GM23248 (cell line): ENCODE data around the gene ZBED4. TPM values are rescaled to one million over a fixed set of nuclear protein-coding genes. Genes with fewer than 3 reads are reported as not detected.

Source experiments
- DNase-seq: peaks from one replicate; pipeline ENCODE4 v3.0.0-alpha.2; 2015
- H2AFZ ChIP-seq: fragments of 200-600 bp; sonication (generic); 2 replicates; pipeline ENCODE4 v1.6.1; 2016; ENCODE audit warnings: antibody characterized with exemption
- H3F3A ChIP-seq: fragments of 200-600 bp; sonication (generic); 2 replicates; pipeline ENCODE4 v1.6.1; 2016; ENCODE audit warnings: mild to moderate bottlenecking, antibody characterized with exemption, mixed run types; ENCODE audit not compliant: insufficient read depth
- H3K27ac ChIP-seq: fragments of 200-600 bp; sonication (generic); 2 replicates; pipeline ENCODE4 v1.5.1; 2016; ENCODE audit warnings: mild to moderate bottlenecking
- H3K27me3 ChIP-seq: fragments of 200-600 bp; sonication (generic); replicated peaks from 2 replicates; pipeline ENCODE4 v1.6.1; 2016; ENCODE audit warnings: mild to moderate bottlenecking; ENCODE audit not compliant: insufficient read depth
- H3K36me3 ChIP-seq: fragments of 200-600 bp; sonication (generic); 2 replicates; pipeline ENCODE4 v1.6.1; 2016; ENCODE audit warnings: low read depth, mild to moderate bottlenecking
- H3K4me1 ChIP-seq: fragments of 200-600 bp; sonication (generic); 2 replicates; pipeline ENCODE4 v1.6.1; 2016; ENCODE audit warnings: mild to moderate bottlenecking; ENCODE audit not compliant: insufficient read depth
- H3K4me2 ChIP-seq: fragments of 200-600 bp; sonication (generic); one replicate; pipeline ENCODE4 v1.6.1; 2016; ENCODE audit warnings: mild to moderate bottlenecking; ENCODE audit not compliant: unreplicated experiment
- H3K4me3 ChIP-seq: fragments of 200-600 bp; sonication (generic); 2 replicates; pipeline ENCODE4 v1.5.1; 2016; ENCODE audit warnings: mild to moderate bottlenecking
- H3K79me2 ChIP-seq: fragments of 200-600 bp; sonication (generic); 2 replicates; pipeline ENCODE4 v1.6.1; 2016; ENCODE audit warnings: mild to moderate bottlenecking; ENCODE audit not compliant: insufficient read depth
- H3K9ac ChIP-seq: fragments of 200-600 bp; sonication (generic); 2 replicates; pipeline ENCODE4 v1.6.1; 2016; ENCODE audit warnings: mild to moderate bottlenecking
- H3K9me2 ChIP-seq: fragments of 200-600 bp; sonication (generic); 2 replicates; pipeline ENCODE4 v1.6.1; 2016; ENCODE audit warnings: mixed run types, mild to moderate bottlenecking, moderate library complexity; ENCODE audit not compliant: insufficient read depth
- H3K9me3 ChIP-seq: fragments of 200-600 bp; sonication (generic); one replicate; pipeline ENCODE4 v1.6.1; 2017; ENCODE audit warnings: low read depth
- H4K20me1 ChIP-seq: fragments of 200-600 bp; sonication (generic); 2 replicates; pipeline ENCODE4 v1.6.0; 2016; ENCODE audit not compliant: insufficient read depth
- EZH2 ChIP-seq: fragments of 200-600 bp; sonication (generic); IDR thresholded peaks from 2 replicates; pipeline ENCODE4 v1.6.1; 2018; ENCODE audit warnings: antibody characterized with exemption, mild to moderate bottlenecking; ENCODE audit not compliant: insufficient read depth, poor library complexity, severe bottlenecking
- EZH2phosphoT487 ChIP-seq: fragments of 200-600 bp; sonication (generic); IDR thresholded peaks from 2 replicates; pipeline ENCODE4 v1.6.1; 2018; ENCODE audit warnings: antibody characterized with exemption, moderate library complexity, mild to moderate bottlenecking, low read depth; ENCODE audit not compliant: insufficient read depth
- WGBS, 2 experiments: methylation state at CpG; one replicate each; pipeline ENCODE4 v1.1.6; 2015 to 2017; ENCODE audit warnings: low lambda C conversion rate in 2 of 2, low coverage in 1 of 2; ENCODE audit errors: missing lambda C conversion rate in 2 of 2; 5-methylcytosine and 5-hydroxymethylcytosine counted together
- in situ Hi-C: fragments of 300-500 bp; cut with MboI; formaldehyde crosslinking; loops from 2 replicates; pipeline ENCODE4 v1.15.0; 2020
- polyA plus RNA-seq: library from polyadenylated mRNA; unstranded; fragments of >200 nt; fragmentation: Nextera tagmentation; extraction: Ambion mirVana; gene quantifications from 2 replicates; pipeline ENCODE4 v1.2.1, GENCODE V29; 2016
- total RNA-seq: library from RNA; depleted of rRNA; stranded (reverse); fragments of >200 nt; shearing (Covaris generic); gene quantifications from 2 replicates; pipeline ENCODE4 v1.2.3, GENCODE V29; 2014

The ZBED4 gene
- total and polyA plus RNA-seq, 2 experiments from 2014 or later, result 5.0 to 7.7 TPM

- no peaks in the 10 kb centered on the region for H3F3A ChIP-seq
- H3K9ac ChIP-seq, result no peak overlapping the region
- H3K9me2 ChIP-seq, result no peaks in the 10 kb centered on the region
- H3K79me2 ChIP-seq, result no peaks in the 10 kb centered on the region
- H3K27ac ChIP-seq, result no peak overlapping the region
- H3K4me1 ChIP-seq, result no peaks in the 10 kb centered on the region
- no peak overlapping the region for H3K4me3 ChIP-seq
- TF ChIP-seq EZH2 (no peak), EZH2phosphoT487 (no peak)
- H3K9me3 ChIP-seq, result no peaks in the 10 kb centered on the region
- no peak overlapping the region for H3K4me2 ChIP-seq
- in situ Hi-C loops, result no loop called here
- 94% methylated on average over 8 to 13 of the region's 14 CpGs for WGBS, 2 experiments
- no peak overlapping the region for H2AFZ ChIP-seq
- no peaks in the 10 kb centered on the region for H4K20me1 ChIP-seq
- DNase-seq, result no peak
- H3K36me3 ChIP-seq, result no peaks in the 10 kb centered on the region
- no peaks in the 10 kb centered on the region for H3K27me3 ChIP-seq
Measured at GRCh38 chr22:49906799-49907290, 53.2 kb downstream of the ZBED4 start.

GRCh38 chr22:49907807-49908206 is 54.2 kb downstream of the ZBED4 start:
- in situ Hi-C loops, result no loop called here
- Histone ChIP-seq H3F3A (no peaks in the 10 kb centered on the region), H3K9ac (no peak overlapping the region), H3K4me1 (no peaks in the 10 kb centered on the region), H3K9me2 (no peaks in the 10 kb centered on the region), H3K4me3 (no peak overlapping the region), H3K4me2 (no peak overlapping the region), H2AFZ (no peak overlapping the region), H3K36me3 (no peaks in the 10 kb centered on the region), H3K79me2 (no peaks in the 10 kb centered on the region), H3K27me3 (no peaks in the 10 kb centered on the region), H3K27ac (no peak overlapping the region), H4K20me1 (no peaks in the 10 kb centered on the region), H3K9me3 (no peaks in the 10 kb centered on the region)
- WGBS, 2 experiments, result 95 to 97% methylated on average over 19 of the region's 19 CpGs
- DNase-seq, result no peak
- no peak for TF ChIP-seq EZH2phosphoT487
- TF ChIP-seq EZH2, result no peak

- Histone ChIP-seq H3K4me2 (no peak overlapping the region), H3K9me2 (no peaks in the 10 kb centered on the region), H3K4me3 (no peak overlapping the region), H3K9ac (no peak overlapping the region), H3K4me1 (no peaks in the 10 kb centered on the region), H3K9me3 (no peaks in the 10 kb centered on the region), H4K20me1 (no peaks in the 10 kb centered on the region), H3K79me2 (peaks cover 2% of the 10 kb centered on the region; the same call in 1 of the 2 replicates), H3K27me3 (no peaks in the 10 kb centered on the region), H3K36me3 (no peaks in the 10 kb centered on the region), H3F3A (no peaks in the 10 kb centered on the region), H3K27ac (no peak overlapping the region), H2AFZ (no peak overlapping the region)
- no peak for TF ChIP-seq EZH2
- TF ChIP-seq EZH2phosphoT487, result no peak
- in situ Hi-C loops, result no loop called here
- no peak for DNase-seq
- 93 to 94% methylated on average over 23 of the region's 23 CpGs for WGBS, 2 experiments
Measured at GRCh38 chr22:49909476-49910205, 56.0 kb downstream of the ZBED4 start.

- H3K9me3 ChIP-seq, result no peaks in the 10 kb centered on the region
- no peaks in the 10 kb centered on the region for H3F3A ChIP-seq
- no peak overlapping the region for H3K27ac ChIP-seq
- WGBS, 2 experiments, result 95 to 96% methylated on average over 25 to 26 of the region's 27 CpGs
- H3K4me2 ChIP-seq, result no peak overlapping the region
- in situ Hi-C loops, result no loop called here
- peaks cover 5% of the 10 kb centered on the region; the same call in 1 of the 2 replicates for H3K79me2 ChIP-seq
- no peak overlapping the region for H3K4me3 ChIP-seq
- no peak for DNase-seq
- no peak for TF ChIP-seq EZH2
- no peak for TF ChIP-seq EZH2phosphoT487
- H3K9me2 ChIP-seq, result no peaks in the 10 kb centered on the region
- no peaks in the 10 kb centered on the region for H4K20me1 ChIP-seq
- H3K27me3 ChIP-seq, result no peaks in the 10 kb centered on the region
- no peaks in the 10 kb centered on the region for H3K36me3 ChIP-seq
- H3K4me1 ChIP-seq, result no peaks in the 10 kb centered on the region
- H2AFZ ChIP-seq, result no peak overlapping the region
- H3K9ac ChIP-seq, result no peak overlapping the region
Measured at GRCh38 chr22:49910229-49911155, 56.8 kb downstream of the ZBED4 start.
